A549 (cell line): Measurements from ENCODE around the gene CACNA2D2. TPM values are rescaled to one million over a fixed set of nuclear protein-coding genes. Genes with fewer than 3 reads are reported as not detected.
A peak's percentile ranks its signal among the peaks of the same experiment; 100 is the strongest.

Experiments
- ATAC-seq, 2 experiments: fragments of 200-7000 bp in 1 of 2; fragments of >200 bp in 1 of 2; cut with Nextera tagmentation in 1 of 2; cut with Tn5 transposase in 1 of 2; 3 replicates each; pipeline versions ENCODE4 v1.8.0 to v1.9.1; 2018 to 2020; ENCODE audit warnings: mild to moderate bottlenecking in 1 of 2, moderate library complexity in 1 of 2
- CTCF ChIA-PET: fragments of 300-600 bp; sonication (Branson Sonifier 250); formaldehyde crosslinking; extraction: SDS; loops from one replicate; lab custom pipeline; 2021; ENCODE audit warnings: antibody characterized with exemption, inconsistent platforms; lab: Yijun Ruan, JAX
- POLR2A ChIA-PET: fragments of 350-600 bp; formaldehyde crosslinking; extraction: SDS; loops from one replicate; lab custom pipeline; 2021; ENCODE audit warnings: antibody characterized with exemption, inconsistent platforms; lab: Yijun Ruan, JAX
- DNase-seq, 2 experiments: peaks; one replicate each; pipeline versions ENCODE4 v3.0.0 to v3.0.0-alpha.2; 2011 to 2016; ENCODE audit warnings: low read depth in 1 of 2, low spot score in 1 of 2
- FAIRE-seq: peaks from 2 replicates; lab custom pipeline; 2011; peaks lifted over from hg19 to GRCh38; lab: Jason Lieb, UNC
- H3K27ac ChIP-seq, 2 experiments: fragments of >200 bp; sonication (Bioruptor Twin); formaldehyde crosslinking; 3 replicates each; pipeline ENCODE4 v1.5.1; 2016 to 2017
- H3K4me1 ChIP-seq: fragments of >200 bp; sonication (Bioruptor Twin); formaldehyde crosslinking; 3 replicates; pipeline ENCODE4 v1.6.1; 2016
- H3K4me2 ChIP-seq: fragments of >200 bp; sonication (Bioruptor Twin); formaldehyde crosslinking; 3 replicates; pipeline ENCODE4 v1.6.1; 2016
- H3K4me3 ChIP-seq: fragments of >200 bp; sonication (Bioruptor Twin); formaldehyde crosslinking; 3 replicates; pipeline ENCODE4 v1.5.1; 2016
- H3K9me3 ChIP-seq: fragments of >200 bp; sonication (Bioruptor Twin); formaldehyde crosslinking; 3 replicates; pipeline ENCODE4 v1.6.1; 2016
- ATOH8 ChIP-seq: fragments of 250-450 bp; sonication (Bioruptor Pico); IDR thresholded peaks from 2 replicates; pipeline ENCODE4 v1.5.0; 2020; ENCODE audit warnings: low read depth, mild to moderate bottlenecking, moderate library complexity
- BCL3 ChIP-seq: fragments of >200 bp; sonication (Bioruptor Twin); formaldehyde crosslinking; IDR thresholded peaks from 3 replicates; pipeline ENCODE4 v1.6.1; 2016
- BHLHE40 ChIP-seq: IDR thresholded peaks from 2 replicates; pipeline ENCODE4 v1.6.1; 2012; ENCODE audit warnings: low read depth, low read length, inconsistent platforms
- CBX2 ChIP-seq: fragments of 200-600 bp; sonication (generic); IDR thresholded peaks from 2 replicates; pipeline ENCODE4 v1.6.1; 2016; ENCODE audit warnings: low read depth, mild to moderate bottlenecking, borderline replicate concordance
- CBX8 ChIP-seq: fragments of 200-600 bp; sonication (generic); IDR thresholded peaks from 2 replicates; pipeline ENCODE4 v1.6.1; 2016
- ESRRA ChIP-seq: fragments of 150-350 bp; IDR thresholded peaks from 2 replicates; pipeline ENCODE4 v1.6.1; 2014; ENCODE audit warnings: mild to moderate bottlenecking, low read length, borderline replicate concordance
- FOSB ChIP-seq: fragments of 250-450 bp; sonication (Bioruptor Pico); IDR thresholded peaks from 2 replicates; pipeline ENCODE4 v1.5.0; 2020; ENCODE audit warnings: mild to moderate bottlenecking, moderate library complexity
- HEYL ChIP-seq: fragments of 250-450 bp; sonication (Bioruptor Pico); IDR thresholded peaks from 2 replicates; pipeline ENCODE4 v1.8.0; 2021; ENCODE audit warnings: mild to moderate bottlenecking, moderate library complexity
- HMGXB4 ChIP-seq: fragments of 250-450 bp; sonication (Bioruptor Pico); IDR thresholded peaks from 2 replicates; pipeline ENCODE4 v1.5.0; 2021; ENCODE audit warnings: mild to moderate bottlenecking, moderate library complexity, borderline replicate concordance
- HOXB5 ChIP-seq: fragments of 250-450 bp; sonication (Bioruptor Pico); IDR thresholded peaks from 2 replicates; pipeline ENCODE4 v1.5.0; 2020; ENCODE audit warnings: mild to moderate bottlenecking, moderate library complexity
- JUNB ChIP-seq: fragments of >200 bp; sonication (Bioruptor Twin); formaldehyde crosslinking; IDR thresholded peaks from 2 replicates; pipeline ENCODE4 v1.6.1; 2016
- KDM1A ChIP-seq: fragments of 200-600 bp; sonication (generic); IDR thresholded peaks from 2 replicates; pipeline ENCODE4 v1.6.1; 2016; ENCODE audit warnings: low read depth, mild to moderate bottlenecking
- KDM5A ChIP-seq: fragments of 200-600 bp; sonication (generic); IDR thresholded peaks from 2 replicates; pipeline ENCODE4 v1.6.1; 2016; ENCODE audit warnings: antibody characterized with exemption, mild to moderate bottlenecking
- MAX ChIP-seq: IDR thresholded peaks from 2 replicates; pipeline ENCODE4 v1.6.1; 2012
- MAZ ChIP-seq: fragments of 150-350 bp; IDR thresholded peaks from 2 replicates; pipeline ENCODE4 v1.6.1; 2014; ENCODE audit warnings: antibody characterized with exemption, low read depth, low read length, borderline replicate concordance
- NR3C1 ChIP-seq: fragments of >200 bp; sonication (Bioruptor Twin); formaldehyde crosslinking; IDR thresholded peaks from 3 replicates; pipeline ENCODE4 v1.6.1; 2017
- RARB ChIP-seq: fragments of 250-450 bp; sonication (Bioruptor Pico); IDR thresholded peaks from 2 replicates; pipeline ENCODE4 v1.8.0; 2021; ENCODE audit warnings: mild to moderate bottlenecking, moderate library complexity
- SMC3 ChIP-seq: fragments of >200 bp; sonication (Bioruptor Twin); formaldehyde crosslinking; IDR thresholded peaks from 3 replicates; pipeline ENCODE4 v1.6.1; 2018; ENCODE audit warnings: inconsistent platforms
- USF2 ChIP-seq: fragments of 450-650 bp; IDR thresholded peaks from 2 replicates; pipeline ENCODE4 v1.6.1; 2014; ENCODE audit warnings: antibody characterized with exemption
- ZNF302 ChIP-seq: fragments of 250-450 bp; sonication (Bioruptor Pico); IDR thresholded peaks from 2 replicates; pipeline ENCODE4 v1.9.0; 2021; ENCODE audit warnings: inconsistent platforms, mild to moderate bottlenecking, moderate library complexity
- WGBS: methylation state at CpG from one replicate; pipeline ENCODE4 v1.1.6; 2017; ENCODE audit errors: missing lambda C conversion rate; 5-methylcytosine and 5-hydroxymethylcytosine counted together
- polyA plus RNA-seq, 4 experiments: library from polyadenylated mRNA; depleted of rRNA in 3 of 4; stranded (reverse); fragments of >200 nt; fragmentation: RNase III in 1 of 4; extraction: RNeasy Plus Mini Kit Qiagen cat#74134 plus additional on column Dnase treatment in 1 of 4; gene quantifications; 2 replicates in 3 of 4; 3 replicates in 1 of 4; pipeline ENCODE4 v1.2.3, GENCODE V29; 2011 to 2017

CACNA2D2 gene
- polyA plus RNA-seq, 2 of the 4 experiments (the other 2 are of a cell fraction): 0.21 to 0.75 TPM

- Histone ChIP-seq H3K27ac (no peak overlapping the region), H3K4me3 (no peak overlapping the region), H3K4me1 (no peaks in the 10 kb centered on the region), H3K4me2 (no peak overlapping the region), H3K9me3 (no peaks in the 10 kb centered on the region)
- DNase-seq: no peak
- WGBS: 67% methylated on average over 3 of the region's 5 CpGs
- no peak for FAIRE-seq
- ATAC-seq: no peak
- CTCF ChIA-PET: interaction anchor here (1.0 to 4.1 kb wide), 3 partner anchors 19 to 248 kb away, joined by 4 to 14 read pairs (median 4); no protein-coding TSS in a partner anchor
- TF ChIP-seq SMC3 (no peak), NR3C1 (no peak), MAX (no peak), JUNB (no peak), ESRRA (no peak), HEYL (CRISPR knock-in tag) (no peak), KDM1A (no peak), RARB (CRISPR knock-in tag) (no peak), USF2 (no peak), KDM5A (no peak)
- POLR2A ChIA-PET: no interaction called here
Measured at GRCh38 chr3:50365842-50366220, 137.6 kb downstream of the CACNA2D2 start.

GRCh38 chr3:50365080-50365841 lies 138.2 kb downstream of the CACNA2D2 start:
- no peak for FAIRE-seq
- Histone ChIP-seq H3K4me3 (no peak overlapping the region), H3K4me1 (no peaks in the 10 kb centered on the region), H3K27ac (no peak overlapping the region), H3K9me3 (no peaks in the 10 kb centered on the region), H3K4me2 (no peak overlapping the region)
- DNase-seq: no peak
- ChIA-PET POLR2A (no interaction called here), CTCF (interaction anchor here (1.6 to 4.1 kb wide), 2 partner anchors 18 to 178 kb away, joined by 4 to 14 read pairs; no protein-coding TSS in a partner anchor)
- no peak for TF ChIP-seq CBX2
- TF ChIP-seq CBX8: no peak
- TF ChIP-seq USF2: no peak
- no peak for TF ChIP-seq NR3C1
- TF ChIP-seq BHLHE40: no peak
- no peak for TF ChIP-seq HMGXB4 (CRISPR knock-in tag)
- no peak for TF ChIP-seq ZNF302 (CRISPR knock-in tag)
- no peak for TF ChIP-seq ATOH8
- no peak for TF ChIP-seq BCL3
- no peak for TF ChIP-seq HOXB5 (CRISPR knock-in tag)
- no peak for TF ChIP-seq MAZ
- no peak for TF ChIP-seq FOSB (CRISPR knock-in tag)
- peak in 1 of 2 experiments; percentile 47; a peak in 3 of 6 replicates for ATAC-seq
- WGBS: 77% methylated on average over 15 of the region's 53 CpGs
